DOHH2 (cell line): ENCODE results near the gene HSD17B3.

Source experiments
- H3F3A ChIP-seq: fragments of 200-600 bp; sonication (generic), shearing (Covaris generic); 2 replicates; pipeline ENCODE4 v1.6.0; 2016; ENCODE audit warnings: antibody characterized with exemption, mild to moderate bottlenecking; ENCODE audit not compliant: control insufficient read depth, insufficient read depth
- H3K27ac ChIP-seq: fragments of 200-600 bp; sonication (generic); 2 replicates; pipeline ENCODE4 v1.5.1; 2014; ENCODE audit warnings: low read depth, mild to moderate bottlenecking, low read length, moderate library complexity
- H3K27me3 ChIP-seq: fragments of 200-600 bp; sonication (generic); 2 replicates; pipeline ENCODE4 v1.6.1; 2014; ENCODE audit warnings: mild to moderate bottlenecking, low read length, mixed read lengths; ENCODE audit not compliant: control insufficient read depth
- H3K36me3 ChIP-seq: fragments of 200-600 bp; sonication (generic); 2 replicates; pipeline ENCODE4 v1.6.1; 2014; ENCODE audit warnings: mild to moderate bottlenecking, low read length, moderate library complexity, mixed read lengths; ENCODE audit not compliant: control insufficient read depth
- H3K4me1 ChIP-seq: fragments of 200-600 bp; sonication (generic); 2 replicates; pipeline ENCODE4 v1.6.1; 2014; ENCODE audit warnings: mild to moderate bottlenecking, low read length, mixed read lengths; ENCODE audit not compliant: control insufficient read depth
- H3K4me2 ChIP-seq: fragments of 200-600 bp; sonication (generic); 2 replicates; pipeline ENCODE4 v1.6.0; 2014; ENCODE audit warnings: mild to moderate bottlenecking, low read length, moderate library complexity
- H3K4me3 ChIP-seq: fragments of 200-600 bp; sonication (generic); 2 replicates; pipeline ENCODE4 v1.5.1; 2014; ENCODE audit warnings: mild to moderate bottlenecking, low read length, mixed read lengths
- H3K79me2 ChIP-seq: fragments of 200-600 bp; sonication (generic); 2 replicates; pipeline ENCODE4 v1.6.1; 2014; ENCODE audit warnings: mild to moderate bottlenecking, low read length, mixed read lengths; ENCODE audit not compliant: control insufficient read depth
- H3K9me2 ChIP-seq: fragments of 200-600 bp; sonication (generic); replicated peaks from 2 replicates; pipeline ENCODE4 v1.6.1; 2014; ENCODE audit warnings: mild to moderate bottlenecking, low read length, mixed read lengths; ENCODE audit not compliant: control insufficient read depth
- H3K9me3 ChIP-seq: fragments of 200-600 bp; sonication (generic); 2 replicates; pipeline ENCODE4 v1.6.1; 2014; ENCODE audit warnings: antibody characterized with exemption, low read length, mixed read lengths; ENCODE audit not compliant: control insufficient read depth, insufficient read depth
- H4K20me1 ChIP-seq: fragments of 200-600 bp; sonication (generic); 2 replicates; pipeline ENCODE4 v1.6.0; 2014; ENCODE audit warnings: low read depth, mild to moderate bottlenecking, antibody characterized with exemption, low read length, moderate library complexity; ENCODE audit not compliant: control insufficient read depth, insufficient read depth
- EZH2phosphoT487 ChIP-seq: fragments of 200-600 bp; sonication (generic); IDR thresholded peaks from 2 replicates; pipeline ENCODE4 v1.6.1; 2017; ENCODE audit warnings: borderline replicate concordance, mild to moderate bottlenecking, antibody characterized with exemption, low read length, moderate library complexity, mixed read lengths
- TF ChIP-seq, protein P1 (sequence below): fragments of 200-600 bp; sonication (generic); IDR thresholded peaks from one replicate; pipeline ENCODE4 v1.5.1; 2014; ENCODE audit warnings: antibody characterized with exemption, mild to moderate bottlenecking, low read depth, low read length; ENCODE audit not compliant: poor library complexity, severe bottlenecking

The HSD17B3 gene

DNA sequence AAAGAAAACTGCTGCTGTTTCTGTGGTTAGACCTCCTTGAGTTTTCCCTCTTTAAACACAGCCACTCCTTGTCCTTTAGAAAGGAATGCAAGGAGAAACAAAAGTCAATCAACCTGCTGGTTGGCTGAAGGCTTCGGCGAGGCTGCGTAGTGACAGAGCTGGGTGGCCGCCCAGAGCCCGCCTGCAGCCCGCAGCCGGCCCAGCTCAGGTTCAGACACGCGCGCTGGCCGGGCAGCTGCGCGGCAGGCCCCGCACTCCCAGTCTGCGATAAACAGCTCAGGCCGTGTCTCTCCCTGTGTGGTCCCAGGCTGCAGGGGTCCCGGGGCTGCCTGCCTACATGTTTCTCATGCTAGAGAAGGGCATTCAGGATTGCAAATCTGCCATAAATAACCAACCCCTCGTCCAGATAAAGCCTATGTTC lies 115.4 kb downstream of the HSD17B3 start:
- Histone ChIP-seq H3K4me1 (no peaks in the 10 kb centered on the region), H3K4me3 (no peak overlapping the region), H3K79me2 (no peaks in the 10 kb centered on the region), H3K4me2 (no peak overlapping the region), H3K36me3 (no peaks in the 10 kb centered on the region), H4K20me1 (no peaks in the 10 kb centered on the region), H3K27ac (no peak overlapping the region), H3K9me2 (no peaks in the 10 kb centered on the region), H3F3A (no peaks in the 10 kb centered on the region), H3K27me3 (no peaks in the 10 kb centered on the region), H3K9me3 (no peaks in the 10 kb centered on the region)
- TF ChIP-seq EZH2phosphoT487: no peak
- TF ChIP-seq, protein P1, sequence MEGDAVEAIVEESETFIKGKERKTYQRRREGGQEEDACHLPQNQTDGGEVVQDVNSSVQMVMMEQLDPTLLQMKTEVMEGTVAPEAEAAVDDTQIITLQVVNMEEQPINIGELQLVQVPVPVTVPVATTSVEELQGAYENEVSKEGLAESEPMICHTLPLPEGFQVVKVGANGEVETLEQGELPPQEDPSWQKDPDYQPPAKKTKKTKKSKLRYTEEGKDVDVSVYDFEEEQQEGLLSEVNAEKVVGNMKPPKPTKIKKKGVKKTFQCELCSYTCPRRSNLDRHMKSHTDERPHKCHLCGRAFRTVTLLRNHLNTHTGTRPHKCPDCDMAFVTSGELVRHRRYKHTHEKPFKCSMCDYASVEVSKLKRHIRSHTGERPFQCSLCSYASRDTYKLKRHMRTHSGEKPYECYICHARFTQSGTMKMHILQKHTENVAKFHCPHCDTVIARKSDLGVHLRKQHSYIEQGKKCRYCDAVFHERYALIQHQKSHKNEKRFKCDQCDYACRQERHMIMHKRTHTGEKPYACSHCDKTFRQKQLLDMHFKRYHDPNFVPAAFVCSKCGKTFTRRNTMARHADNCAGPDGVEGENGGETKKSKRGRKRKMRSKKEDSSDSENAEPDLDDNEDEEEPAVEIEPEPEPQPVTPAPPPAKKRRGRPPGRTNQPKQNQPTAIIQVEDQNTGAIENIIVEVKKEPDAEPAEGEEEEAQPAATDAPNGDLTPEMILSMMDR: no peak

DNA sequence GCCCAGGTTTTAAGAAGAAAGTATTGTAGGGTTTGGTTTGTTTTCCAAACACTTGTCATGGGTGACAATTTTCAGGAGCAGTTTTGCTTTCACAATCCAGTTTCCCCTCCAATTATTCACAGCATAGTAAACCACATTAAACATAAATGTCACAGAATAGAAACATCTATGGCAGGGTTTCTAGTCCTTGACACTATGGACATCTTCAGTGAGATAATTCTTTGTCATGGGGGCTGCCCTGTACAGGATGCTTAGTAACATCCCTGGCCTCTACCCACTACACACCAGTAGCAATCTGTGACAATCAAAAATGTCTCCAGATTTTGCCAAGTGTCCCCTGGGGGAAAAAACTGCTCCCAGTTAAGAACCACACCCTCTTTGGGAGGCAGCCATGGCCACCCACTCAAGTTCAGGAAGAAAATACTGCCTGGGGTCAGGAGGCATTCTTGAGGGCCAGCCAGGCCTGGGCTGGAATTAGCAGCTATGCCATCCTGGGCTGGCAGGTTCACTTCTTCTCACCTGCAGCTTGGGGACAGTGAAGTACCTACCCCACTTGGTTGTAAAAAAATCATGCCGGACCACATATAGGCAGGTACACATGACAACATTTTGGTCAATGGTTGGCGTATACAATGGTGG lies 116.3 kb downstream of the HSD17B3 start:
- Histone ChIP-seq H4K20me1 (no peaks in the 10 kb centered on the region), H3K9me3 (no peaks in the 10 kb centered on the region), H3K4me3 (no peak overlapping the region), H3K9me2 (no peaks in the 10 kb centered on the region), H3K4me1 (no peaks in the 10 kb centered on the region), H3K79me2 (no peaks in the 10 kb centered on the region), H3K36me3 (no peaks in the 10 kb centered on the region), H3F3A (no peaks in the 10 kb centered on the region), H3K27me3 (no peaks in the 10 kb centered on the region; the same call in 1 of the 2 replicates), H3K27ac (no peak overlapping the region), H3K4me2 (no peak overlapping the region)
- TF ChIP-seq, protein P1: no peak
- no peak for TF ChIP-seq EZH2phosphoT487
